SKM-1 (cell line): ENCODE results near the gene TFCP2.
"Not testable (repeated sequence)": the region's sequence is repeated elsewhere in the genome, so short reads cannot be mapped to it uniquely, and the experiment has no call there.

ENCODE experiments used
- DNase-seq: peaks from one replicate; lab custom pipeline; 2025; ENCODE audit not compliant: unreplicated experiment; lab: John Stamatoyannopoulos, UW

The TFCP2 gene, protein sequence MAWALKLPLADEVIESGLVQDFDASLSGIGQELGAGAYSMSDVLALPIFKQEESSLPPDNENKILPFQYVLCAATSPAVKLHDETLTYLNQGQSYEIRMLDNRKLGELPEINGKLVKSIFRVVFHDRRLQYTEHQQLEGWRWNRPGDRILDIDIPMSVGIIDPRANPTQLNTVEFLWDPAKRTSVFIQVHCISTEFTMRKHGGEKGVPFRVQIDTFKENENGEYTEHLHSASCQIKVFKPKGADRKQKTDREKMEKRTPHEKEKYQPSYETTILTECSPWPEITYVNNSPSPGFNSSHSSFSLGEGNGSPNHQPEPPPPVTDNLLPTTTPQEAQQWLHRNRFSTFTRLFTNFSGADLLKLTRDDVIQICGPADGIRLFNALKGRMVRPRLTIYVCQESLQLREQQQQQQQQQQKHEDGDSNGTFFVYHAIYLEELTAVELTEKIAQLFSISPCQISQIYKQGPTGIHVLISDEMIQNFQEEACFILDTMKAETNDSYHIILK

DNA sequence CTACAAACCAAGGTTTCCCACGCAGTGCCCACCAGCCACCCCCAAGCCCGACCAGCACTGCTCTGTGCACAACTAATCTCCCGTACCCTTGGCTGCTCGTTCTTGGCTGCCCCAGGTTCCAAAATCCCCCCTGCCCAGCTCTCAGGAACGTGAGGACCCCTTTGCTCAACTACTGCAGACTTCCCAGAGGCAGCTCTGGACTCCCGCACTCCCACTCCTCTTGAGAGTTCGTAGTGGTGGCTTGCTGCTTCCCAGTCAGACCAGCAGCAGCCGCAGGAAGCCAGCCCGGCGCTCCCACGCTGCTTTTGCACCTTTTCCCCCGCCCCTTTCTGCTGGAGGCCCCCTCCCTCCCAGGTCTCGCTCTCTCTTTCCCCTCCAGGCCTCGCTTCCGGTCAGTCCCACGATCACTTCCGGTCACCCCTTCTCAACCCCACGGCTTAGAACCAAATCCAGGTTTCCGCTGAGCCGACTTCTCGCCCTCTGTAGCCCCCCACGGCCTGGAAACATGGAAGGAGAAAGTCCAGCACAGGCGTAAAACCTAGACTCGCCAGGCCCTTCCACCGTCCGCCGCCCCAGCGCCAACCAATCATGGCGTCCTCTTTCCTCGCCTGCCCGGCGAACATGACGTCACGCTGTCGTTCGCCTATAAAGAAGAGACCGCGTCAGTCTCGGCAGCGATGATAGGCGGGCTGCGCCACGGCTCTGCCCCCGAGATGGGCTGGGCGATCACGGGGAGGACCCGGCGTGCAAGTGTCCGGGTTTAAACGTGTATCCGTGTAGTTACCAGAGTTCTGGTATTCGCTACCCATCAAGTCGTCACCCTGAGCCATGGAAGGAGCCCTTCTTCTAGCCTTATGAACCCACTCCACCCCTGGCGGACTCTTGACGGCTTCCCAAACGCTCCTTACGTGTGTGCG is at the start of gene TFCP2:
TFCP2 (minus strand) TSS at position 621 of the 917 bp plus-strand sequence. CDS start 713 bp downstream, outside the sequence.
- peak; percentile 73 for DNase-seq

DNA sequence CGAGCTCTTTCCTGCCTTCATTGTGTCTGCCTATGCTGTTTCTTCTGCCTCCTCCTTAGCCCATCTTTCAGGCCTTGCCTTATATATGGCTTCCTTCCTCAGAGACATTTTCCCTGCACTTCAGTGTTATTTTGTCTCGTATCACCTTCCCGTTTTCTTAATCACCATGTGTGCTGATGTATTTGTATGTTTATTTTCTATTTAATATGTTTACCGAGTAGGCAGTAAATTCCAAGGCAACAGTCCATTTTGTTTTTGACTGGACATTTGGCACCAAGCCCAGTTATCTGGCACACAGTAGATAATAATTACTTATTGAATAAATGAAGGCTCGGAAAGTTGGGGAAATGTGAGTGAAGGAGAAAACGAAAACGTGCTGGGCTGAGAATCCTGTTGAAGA is 49.5 kb upstream of the TFCP2 start:
- no peak for DNase-seq

DNA sequence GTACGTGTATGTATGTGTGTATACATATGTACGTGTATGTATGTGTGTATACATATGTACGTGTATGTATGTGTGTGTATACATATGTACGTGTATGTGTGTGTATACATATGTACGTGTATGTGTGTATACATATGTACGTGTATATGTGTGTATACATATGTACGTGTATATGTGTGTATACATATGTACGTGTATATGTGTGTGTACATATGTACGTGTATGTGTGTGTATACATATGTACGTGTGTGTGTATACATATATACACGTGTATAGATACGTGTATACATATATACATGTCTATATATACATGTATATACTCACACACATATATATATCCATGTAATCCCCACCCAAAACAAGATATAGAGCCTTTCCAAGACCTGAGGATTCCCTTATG is 46.9 kb upstream of the TFCP2 start:
- DNase-seq = not testable (repeated sequence)

DNA sequence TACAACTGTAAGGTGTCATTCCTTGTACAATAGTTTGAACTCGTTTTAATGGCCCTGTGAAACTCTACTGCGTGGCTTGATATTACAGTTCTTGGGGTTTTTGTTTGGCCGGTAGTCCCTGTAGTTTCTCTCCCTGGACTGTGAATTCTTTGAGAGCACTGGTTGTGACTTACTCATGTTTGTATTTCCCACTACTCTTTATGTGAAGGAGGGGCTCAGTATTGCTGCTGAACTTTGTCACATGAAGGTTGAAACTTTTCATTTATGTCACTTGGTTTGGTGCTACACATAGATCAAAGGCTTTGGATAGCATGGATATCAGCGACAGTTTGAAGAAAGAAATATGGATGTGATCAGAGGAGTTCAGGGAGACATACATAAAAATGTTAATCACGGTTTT is 46.4 kb upstream of the TFCP2 start:
- no peak for DNase-seq

DNA sequence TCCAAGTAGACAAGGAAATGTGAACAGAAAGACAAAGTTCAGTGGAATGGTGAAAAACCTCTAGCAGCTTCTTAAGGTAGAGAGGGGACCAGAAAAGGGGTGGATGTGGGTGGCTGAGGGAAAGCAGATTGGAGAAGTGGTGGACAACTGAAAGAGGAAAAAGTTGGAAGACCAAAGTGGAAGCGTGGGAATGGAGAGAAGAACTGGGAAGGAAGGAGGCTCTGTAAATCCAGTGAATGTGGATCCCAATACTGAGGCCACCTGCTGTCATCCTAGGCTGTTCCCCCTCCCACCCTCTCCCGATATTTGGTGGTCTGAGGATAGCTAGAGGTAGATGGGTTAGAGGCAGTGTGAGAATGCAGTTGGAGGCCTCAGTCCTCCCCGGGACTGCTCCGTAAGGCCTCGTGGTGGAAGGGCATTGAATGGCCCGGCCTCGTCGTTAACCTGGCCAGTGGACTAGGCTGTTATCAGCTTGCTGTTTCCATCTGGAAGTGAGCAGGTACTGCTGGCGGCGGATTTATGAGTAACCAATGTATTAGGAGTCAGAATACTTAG is 45.7 kb upstream of the TFCP2 start:
- DNase-seq = no peak

DNA sequence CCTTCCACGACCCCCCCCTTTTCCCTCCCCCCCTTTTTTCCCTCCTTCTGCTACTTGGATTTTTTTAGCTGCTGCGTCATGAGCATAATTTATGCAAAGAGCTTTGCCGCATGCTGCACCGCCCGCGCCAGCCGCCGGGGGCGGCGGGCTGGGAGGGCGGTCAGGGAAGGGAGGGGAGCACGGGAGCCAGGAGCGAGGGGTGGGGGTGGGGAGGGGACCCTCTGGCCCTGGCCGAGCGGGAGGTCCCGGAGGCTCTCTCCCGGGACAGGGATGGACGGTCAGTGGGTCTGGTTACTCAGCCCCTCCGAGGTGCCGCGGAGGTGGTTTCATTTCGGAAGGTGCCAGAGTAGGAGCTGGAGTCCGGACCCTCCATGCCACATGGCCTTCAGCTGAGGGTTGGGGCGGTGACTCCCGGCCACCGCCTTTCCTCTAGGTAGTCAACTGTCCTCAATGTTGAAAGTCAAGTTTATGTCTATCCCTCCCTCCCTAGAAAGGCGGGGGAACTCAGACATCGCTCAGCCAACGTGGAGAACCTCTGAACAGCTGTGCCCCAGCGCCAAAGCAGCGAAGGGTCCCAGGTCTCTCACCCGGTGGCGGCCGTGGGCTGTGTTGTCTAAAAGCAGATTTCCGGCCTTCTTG is 45.2 kb upstream of the TFCP2 start, which contains the start of gene POU6F1:
POU6F1 (minus strand) TSS at position 95 of the 639 bp plus-strand sequence. CDS start 11,226 bp downstream, outside the sequence.
- DNase-seq = no peak

DNA sequence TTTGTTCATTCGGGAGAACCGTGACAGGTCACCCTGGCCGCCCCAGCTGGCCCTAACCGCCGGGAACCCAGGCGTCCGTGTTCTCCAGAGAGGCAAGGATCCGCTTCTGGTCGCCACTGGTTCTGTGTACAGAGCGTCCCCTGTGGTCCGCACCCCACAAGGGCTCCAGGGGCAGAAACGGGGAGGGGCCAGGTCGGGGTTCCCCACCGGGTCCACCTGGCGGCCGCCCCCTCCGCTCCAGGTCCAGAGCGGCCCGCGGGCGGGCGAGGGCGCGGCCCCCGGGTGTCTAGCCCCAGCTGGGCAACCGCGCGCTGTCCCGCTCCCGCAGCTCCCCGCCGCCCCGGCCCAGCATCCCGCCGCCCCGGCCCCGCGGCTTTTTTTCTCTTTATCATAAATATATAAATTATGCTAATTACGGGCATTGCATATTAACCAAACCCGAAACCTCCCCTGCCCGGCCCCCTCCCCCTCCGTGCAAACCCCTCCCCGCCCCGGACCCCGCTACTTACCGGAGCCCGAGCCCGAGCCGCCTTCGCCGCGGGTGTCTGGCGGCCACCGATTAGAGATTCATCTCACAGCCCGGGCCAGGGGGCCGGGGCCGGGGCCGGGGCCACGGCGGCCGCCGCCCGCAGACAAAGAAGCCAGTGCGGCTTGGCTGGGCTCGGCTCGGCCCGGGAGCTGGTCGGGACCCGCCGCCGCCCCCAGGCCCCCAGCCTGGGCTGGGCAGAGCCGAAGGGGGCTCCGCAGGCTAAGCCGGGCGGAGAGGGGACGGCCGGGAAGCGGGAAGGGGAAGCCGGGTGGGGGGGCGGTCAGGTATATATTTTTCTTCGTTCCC is 44.4 kb upstream of the TFCP2 start:
- DNase-seq = no peak

DNA sequence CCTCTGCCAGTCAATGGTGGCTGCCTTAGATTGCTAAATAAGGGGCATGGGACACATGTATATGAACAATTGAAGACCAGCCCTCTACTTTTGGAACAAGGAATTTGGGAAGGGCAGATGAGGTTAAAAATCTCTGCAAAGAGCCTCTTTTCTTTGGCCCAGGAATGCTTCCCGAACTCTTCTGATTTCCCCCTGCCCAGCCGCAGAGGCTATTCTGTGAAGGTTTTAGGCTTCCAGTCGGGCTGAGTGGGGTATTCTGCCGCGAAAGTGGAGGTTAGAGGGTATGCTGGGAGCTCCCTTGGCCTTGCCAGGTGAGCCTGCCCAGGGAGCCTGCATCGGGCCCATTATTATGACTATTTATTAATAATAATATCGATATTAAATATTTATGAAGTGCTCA is 43.7 kb upstream of the TFCP2 start:
- no peak for DNase-seq

DNA sequence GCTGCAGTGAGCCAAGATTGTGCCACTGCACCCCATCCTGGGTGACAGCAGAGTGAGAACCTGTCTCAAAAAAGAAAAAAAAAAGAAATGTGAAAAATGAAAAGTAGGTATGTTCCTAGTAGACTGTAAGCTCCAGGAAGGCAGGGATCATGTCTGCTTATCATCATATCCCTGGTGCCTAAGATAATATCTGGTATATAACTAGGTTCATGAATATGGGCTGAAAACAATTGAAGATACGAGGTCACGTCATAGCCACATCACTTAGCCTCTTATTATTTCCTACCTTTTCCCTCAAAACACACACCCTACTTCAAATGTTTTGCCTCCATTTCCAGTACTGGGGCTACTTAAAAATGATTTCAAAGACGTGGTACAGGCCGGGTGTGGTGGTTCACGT is 42.0 kb upstream of the TFCP2 start:
- no peak for DNase-seq

DNA sequence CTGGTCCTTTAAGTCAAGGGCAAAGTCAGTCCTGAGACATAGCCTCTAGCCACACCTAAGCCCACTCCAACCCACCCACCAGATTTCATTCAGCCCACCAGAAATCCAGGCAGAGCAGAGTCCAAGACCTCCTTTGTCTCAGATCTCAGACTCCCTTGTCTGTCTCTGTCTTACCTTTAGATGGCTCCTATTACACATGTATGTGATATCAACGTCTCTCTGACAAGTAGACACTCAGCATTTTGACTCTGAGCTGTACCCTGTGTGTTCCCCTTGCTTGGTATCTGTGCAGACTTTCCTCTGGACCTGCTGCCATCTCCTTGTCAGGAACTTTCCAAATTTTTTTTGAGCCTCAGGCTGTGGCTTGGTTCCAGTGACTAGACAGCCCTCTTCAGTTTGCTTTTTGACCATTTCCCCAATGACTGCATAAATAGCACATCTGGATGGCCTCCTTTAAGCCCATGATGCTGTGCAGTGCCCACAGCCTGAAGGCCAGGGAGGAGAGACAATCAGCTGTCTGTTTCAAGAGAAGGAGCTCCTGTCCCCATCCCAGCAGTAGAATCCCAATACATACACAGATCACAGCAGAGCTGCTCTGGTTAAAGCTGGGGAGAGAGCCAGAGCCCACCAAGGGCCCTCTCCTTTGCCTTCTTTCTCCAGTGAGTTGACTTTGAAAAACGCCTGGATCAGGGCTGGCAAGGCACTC is 37.9 kb upstream of the TFCP2 start:
- DNase-seq = no peak

DNA sequence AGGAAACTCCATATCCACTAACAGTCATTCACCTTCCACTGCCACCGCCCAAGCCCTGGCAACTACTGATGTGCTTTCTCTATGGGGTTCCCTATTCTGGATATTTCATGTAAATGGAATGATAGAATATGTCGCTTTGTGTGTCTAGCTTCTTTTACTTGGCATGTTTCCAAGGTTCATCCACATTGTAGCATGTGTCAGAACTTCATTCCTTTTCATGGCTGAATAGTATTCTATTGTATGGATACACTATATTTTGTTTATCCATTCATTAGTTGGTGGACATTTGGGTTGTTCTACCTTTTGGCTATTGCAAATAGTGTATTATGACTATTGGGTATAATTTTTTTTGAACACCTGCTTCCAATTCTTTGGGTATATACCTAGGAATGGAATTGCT is 36.3 kb upstream of the TFCP2 start:
- no peak for DNase-seq

DNA sequence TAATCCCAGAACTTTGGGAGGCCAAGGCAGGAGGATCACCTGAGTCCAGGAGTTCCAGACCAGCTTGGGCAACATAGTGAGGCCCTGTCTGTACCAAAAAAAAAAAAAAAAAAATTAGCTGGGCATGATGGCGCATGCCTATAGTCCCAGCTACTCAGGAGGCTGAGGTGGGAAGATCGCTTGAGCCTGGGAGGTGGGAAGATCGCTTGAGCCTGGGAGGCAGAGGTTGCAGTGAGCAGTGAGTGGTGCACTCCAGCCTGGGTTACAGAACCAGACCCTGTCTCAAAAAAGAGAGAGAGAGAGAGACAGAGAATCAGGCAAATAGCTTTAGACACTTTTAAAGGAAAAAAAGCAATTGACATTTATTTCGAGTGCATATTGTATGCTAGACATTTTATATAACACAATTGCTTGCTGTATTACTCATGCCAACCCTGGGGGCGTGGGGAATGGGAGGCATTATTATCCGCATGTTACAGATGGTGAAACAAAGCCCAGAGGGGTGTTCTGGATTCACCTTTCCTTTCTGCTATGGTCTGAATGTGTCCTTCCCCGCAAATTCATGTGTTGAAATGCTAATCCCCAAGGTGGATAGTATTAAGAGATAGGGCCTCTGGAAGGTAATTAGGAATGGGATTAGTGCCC is 35.2 kb upstream of the TFCP2 start:
- DNase-seq = no peak

DNA sequence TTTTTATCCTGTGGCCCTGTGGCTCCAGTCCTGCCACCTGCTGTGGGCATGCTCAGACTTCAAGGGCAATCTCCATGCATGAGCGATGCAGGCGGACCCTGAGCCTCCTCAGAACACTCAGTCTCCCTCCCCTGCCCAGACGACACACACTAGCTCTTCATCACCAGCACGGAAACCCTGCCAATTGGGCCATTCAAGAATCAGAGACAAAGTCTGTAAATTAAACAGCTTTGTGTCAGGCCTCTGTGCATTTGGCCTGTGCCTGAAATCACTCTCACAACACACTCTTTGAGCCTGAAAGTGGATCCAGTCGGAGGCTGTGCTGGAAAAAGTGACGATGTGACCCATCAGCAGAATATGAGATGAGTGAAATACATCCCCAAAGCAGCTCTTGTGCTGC is 32.4 kb upstream of the TFCP2 start:
- no peak for DNase-seq

DNA sequence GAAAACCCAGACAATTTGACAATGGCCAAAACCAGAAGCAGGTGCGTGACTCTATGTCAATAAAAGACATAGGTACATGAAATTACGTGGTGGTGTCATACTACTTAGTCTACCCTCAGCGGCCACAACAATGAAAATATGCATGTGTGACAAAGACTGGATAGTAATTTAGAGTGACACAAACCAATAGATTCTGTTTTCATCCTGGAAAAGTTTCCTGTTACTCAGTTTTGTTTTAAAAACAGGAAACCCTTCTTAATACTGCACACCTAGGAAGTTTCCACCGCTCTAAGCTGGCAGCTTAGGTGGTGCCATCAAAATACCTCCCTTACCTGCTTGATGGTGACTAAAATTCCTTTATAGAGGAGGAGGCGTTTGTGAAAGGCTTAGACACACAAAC is 29.8 kb upstream of the TFCP2 start:
- DNase-seq = no peak

DNA sequence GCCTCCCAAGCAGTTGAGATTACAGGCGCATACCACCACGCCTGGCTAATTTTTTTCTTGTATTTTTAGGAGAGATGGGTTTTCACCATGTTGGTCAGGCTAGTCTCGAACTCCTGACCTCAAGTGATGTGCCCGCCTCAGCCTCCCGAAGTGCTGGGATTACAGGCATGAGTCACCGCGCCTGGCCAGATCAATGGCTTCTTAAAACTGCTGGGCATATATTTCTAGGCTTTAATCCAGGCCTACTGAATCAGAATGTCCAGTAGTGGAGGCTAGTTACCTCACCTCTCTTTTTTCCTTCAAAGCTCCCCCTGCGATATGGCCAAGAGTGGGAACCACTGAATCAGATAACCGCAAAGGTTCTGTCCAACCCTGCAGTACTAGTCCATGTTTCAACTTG is 27.9 kb upstream of the TFCP2 start:
- DNase-seq = no peak

DNA sequence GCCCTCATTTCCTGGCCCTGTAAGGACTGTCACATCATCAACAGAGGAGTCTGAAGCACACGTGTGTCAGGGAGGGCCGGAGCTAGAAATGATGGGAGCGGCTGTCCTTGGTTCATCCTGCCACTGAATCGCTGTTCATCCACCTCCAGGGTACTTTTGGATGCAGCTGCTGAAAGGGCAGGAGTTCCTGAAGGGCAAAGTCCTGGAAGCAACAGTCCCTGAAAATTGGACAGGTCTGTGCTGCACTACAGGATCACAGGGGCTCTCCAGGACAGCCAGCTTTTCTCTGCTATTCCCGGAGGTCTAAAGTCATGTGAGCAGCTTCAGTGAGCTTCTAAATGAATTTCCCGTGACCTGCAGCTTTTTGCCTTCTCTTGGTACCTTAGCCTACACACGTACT is 27.2 kb upstream of the TFCP2 start:
- DNase-seq = no peak

DNA sequence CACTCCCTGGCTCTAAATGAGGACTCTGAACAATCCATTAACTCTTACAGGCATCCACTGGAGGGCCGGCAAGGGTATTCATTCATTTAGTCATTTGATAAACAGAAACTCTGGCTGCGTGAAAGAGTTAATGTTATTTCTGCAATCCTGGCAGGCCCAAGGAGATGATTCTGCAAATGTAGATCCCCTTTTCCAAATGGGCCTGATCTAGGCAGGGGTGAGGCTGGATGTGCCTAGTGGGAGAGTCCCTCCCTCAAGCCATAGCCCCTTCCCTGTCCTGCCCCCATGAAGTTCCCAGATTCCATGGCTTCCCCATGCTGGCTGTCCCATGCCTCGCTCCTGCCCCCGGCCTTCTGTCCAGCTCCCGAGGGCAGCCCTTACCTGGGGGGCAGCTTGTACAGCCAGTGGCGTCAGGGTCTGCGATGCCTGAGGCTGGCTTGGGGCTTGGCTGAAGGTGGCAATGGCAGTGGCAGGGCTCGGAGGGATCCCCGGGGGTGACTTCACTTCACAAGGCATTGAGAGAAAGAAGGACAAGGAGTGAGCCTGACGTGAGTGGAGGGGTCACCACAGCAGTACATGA is 26.5 kb upstream of the TFCP2 start:
- DNase-seq = no peak

DNA sequence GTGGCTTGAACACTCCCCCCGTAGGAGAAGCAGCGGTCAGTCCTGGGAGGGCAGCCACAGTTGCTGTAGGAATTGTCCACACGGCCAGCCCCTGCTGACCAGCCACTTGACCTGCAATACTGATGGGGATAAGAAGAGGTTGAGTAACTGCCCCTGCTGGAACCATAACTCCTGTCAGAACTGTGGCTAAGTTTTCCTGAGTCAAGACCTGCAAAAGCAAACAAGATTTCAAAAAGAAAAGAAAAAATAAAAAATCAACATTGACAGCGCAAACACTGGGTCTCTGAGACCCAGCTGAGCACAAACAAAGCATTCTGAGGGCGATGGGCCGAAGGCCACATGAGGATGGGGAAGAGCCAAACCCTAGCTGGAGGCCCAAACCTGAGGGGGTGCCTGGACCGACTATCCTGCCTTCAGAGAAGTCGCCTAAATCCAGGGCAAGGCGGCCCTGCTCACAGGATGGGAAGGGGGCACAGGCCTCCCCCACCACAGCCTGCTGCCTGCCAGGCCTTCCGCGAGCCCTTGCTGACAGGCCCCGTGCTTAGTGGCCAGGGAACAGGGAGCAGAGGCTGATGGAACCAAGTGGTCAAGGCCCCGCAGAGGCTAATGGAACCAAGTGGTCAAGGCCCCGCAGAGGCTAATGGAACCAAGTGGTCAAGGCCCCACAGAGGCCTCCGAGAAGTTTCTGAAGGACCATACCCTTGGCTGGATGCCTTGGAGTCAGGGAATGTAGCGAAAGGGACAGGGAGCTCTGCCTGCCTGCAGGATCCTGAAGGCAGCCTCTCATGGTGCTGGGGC is 25.8 kb upstream of the TFCP2 start:
- no peak for DNase-seq
